ENCODE results near the gene ZNHIT3.

GRCh38 chr17:36509272-36509985, 22.9 kb downstream of the ZNHIT3 start:
- TF ChIP-seq EZH2phosphoT487 (IDR thresholded peaks at IDR 0.05): no peak
- TF ChIP-seq EZH2 (IDR thresholded peaks at IDR 0.05): no peak
- TF ChIP-seq CTCF (IDR thresholded peaks at IDR 0.05): no peak

All from neural progenitor cell (in vitro differentiated cells).